Lower leg skin (tissue), 4 donors: ENCODE measurements around the gene GAL3ST1. TPM values are rescaled to one million over a fixed set of nuclear protein-coding genes. Genes with fewer than 3 reads are reported as not detected.
"Not testable (repeated sequence)": the region's sequence is repeated elsewhere in the genome, so short reads cannot be mapped to it uniquely, and the experiment has no call there.

Experiments
- DNase-seq, 2 donors: peaks; one replicate each; pipeline ENCODE4 v3.0.0-alpha.2; 2019; ENCODE audit warnings: low spot score in 2 of 2
- H3K4me3 ChIP-seq: fragments of 200-600 bp; sonication (generic); 2 replicates; pipeline ENCODE4 v1.5.1; 2017; ENCODE audit warnings: mild to moderate bottlenecking, low read depth; ENCODE audit not compliant: poor library complexity, severe bottlenecking
- POLR2A ChIP-seq, 2 donors: fragments of 450-650 bp; IDR thresholded peaks; one replicate each; pipeline ENCODE4 v1.6.1; 2016 to 2017; ENCODE audit warnings: antibody characterized with exemption in 2 of 2, mild to moderate bottlenecking in 1 of 2, moderate library complexity in 1 of 2
- WGBS, 2 donors: methylation state at CpG; one replicate each; pipeline ENCODE4 v1.1.5; 2018; 5-methylcytosine and 5-hydroxymethylcytosine counted together
- intact Hi-C: fragments of 100-400 bp; cut with DNase I; formaldehyde crosslinking; loops from one replicate; pipeline ENCODE4 v1.15.0; 2023; ENCODE audit warnings: low total_unique reads
- total RNA-seq, 4 donors: library from RNA; depleted of rRNA; stranded (reverse); fragments of >200 nt; gene quantifications; one replicate each; pipeline ENCODE4 v1.1.0, GENCODE V29; 2016
- TF ChIP-seq, protein P1 (sequence below), 3 donors: fragments of 450-650 bp; IDR thresholded peaks; one replicate each; pipeline ENCODE4 v1.5.1; 2016; ENCODE audit warnings: antibody characterized with exemption in 3 of 3, mild to moderate bottlenecking in 3 of 3, moderate library complexity in 2 of 3

GAL3ST1 gene
- total RNA-seq, 4 donors from 2014 or later = 0.61 to 6.4 (median 1.9) TPM

DNA sequence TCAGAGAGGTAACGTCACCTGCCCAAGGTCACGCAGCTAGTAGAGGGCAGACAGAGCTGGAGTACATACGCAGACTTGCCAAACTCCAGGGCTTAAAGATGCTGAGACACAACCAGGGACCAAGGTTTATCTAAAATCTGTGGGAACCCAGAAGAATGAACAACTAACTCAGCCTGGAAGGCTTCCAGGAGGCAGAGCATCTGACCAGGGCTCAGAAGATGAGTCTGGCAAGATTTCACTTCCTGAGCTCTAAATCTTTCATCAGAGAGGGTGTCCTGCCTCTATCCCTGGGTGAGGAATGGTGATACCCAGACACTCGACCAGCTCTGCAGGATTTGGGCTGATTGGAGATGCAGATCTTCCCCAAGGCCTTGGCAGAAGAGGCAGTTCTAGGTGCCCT lies 9.1 kb downstream of the GAL3ST1 start:
- WGBS, 2 donors = 75 to 82% methylated on average over 4 of the region's 4 CpGs
- no peak for DNase-seq
- no peak overlapping the region for H3K4me3 ChIP-seq
- intact Hi-C loops = no loop called here
- TF ChIP-seq, protein P1, sequence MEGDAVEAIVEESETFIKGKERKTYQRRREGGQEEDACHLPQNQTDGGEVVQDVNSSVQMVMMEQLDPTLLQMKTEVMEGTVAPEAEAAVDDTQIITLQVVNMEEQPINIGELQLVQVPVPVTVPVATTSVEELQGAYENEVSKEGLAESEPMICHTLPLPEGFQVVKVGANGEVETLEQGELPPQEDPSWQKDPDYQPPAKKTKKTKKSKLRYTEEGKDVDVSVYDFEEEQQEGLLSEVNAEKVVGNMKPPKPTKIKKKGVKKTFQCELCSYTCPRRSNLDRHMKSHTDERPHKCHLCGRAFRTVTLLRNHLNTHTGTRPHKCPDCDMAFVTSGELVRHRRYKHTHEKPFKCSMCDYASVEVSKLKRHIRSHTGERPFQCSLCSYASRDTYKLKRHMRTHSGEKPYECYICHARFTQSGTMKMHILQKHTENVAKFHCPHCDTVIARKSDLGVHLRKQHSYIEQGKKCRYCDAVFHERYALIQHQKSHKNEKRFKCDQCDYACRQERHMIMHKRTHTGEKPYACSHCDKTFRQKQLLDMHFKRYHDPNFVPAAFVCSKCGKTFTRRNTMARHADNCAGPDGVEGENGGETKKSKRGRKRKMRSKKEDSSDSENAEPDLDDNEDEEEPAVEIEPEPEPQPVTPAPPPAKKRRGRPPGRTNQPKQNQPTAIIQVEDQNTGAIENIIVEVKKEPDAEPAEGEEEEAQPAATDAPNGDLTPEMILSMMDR (IDR thresholded peaks at IDR 0.05) = no peak
- no peak for TF ChIP-seq POLR2A (IDR thresholded peaks at IDR 0.05)

DNA sequence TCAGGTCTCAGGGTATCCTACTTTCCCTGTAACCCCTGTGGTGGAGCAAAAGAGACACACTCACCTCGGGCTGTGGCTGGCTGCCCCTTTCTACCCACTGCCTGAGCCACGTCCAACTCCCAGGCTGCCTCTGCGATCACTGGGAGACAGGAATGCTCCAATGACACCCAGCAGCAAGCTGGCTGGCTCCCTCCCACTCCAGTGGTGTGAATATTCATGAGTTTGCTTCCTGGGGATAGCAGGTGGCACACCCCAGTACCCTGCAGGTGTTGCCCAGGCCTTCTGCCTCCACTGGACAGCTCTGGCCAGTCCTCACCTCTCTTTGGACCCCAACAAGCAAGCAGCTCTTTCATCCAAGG lies 9.7 kb downstream of the GAL3ST1 start:
- no peak for TF ChIP-seq POLR2A (IDR thresholded peaks at IDR 0.05)
- TF ChIP-seq, protein P1 (IDR thresholded peaks at IDR 0.05) = no peak

DNA sequence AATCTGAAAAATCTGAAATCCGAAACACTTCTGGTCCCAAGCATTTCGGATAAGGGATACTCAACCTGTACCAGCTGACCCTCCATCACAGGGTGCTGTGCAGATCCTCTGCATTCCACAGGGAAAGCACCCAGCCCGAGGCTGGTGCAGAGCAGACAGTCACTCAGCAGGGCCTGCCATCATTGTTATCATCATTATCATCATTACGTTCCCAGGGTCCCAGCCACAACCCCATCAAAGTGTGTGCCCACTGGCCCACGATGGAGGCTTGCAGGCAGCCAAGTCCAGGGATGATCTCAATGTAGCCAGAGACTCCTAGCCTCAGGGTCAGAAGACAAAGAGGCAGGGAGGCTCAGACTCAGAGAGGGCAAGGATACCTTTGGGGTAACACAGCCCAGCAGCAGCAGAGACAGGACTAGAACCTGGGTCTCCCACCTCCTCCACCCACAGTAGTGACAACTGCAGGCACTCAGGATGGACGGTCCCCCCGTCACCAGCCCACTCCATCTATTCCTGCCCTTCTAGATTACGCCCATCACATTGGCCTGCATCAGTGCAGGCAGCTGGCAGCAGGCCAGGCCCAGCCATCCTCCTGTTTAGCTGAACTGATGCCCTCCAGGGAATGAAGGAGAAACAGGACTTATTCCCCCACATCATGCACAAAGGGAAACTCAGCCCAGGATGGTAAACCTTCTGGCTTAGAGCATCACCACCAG lies 10.3 kb downstream of the GAL3ST1 start:
- H3K4me3 ChIP-seq = no peak overlapping the region
- no peak for TF ChIP-seq POLR2A (IDR thresholded peaks at IDR 0.05)
- TF ChIP-seq, protein P1 (IDR thresholded peaks at IDR 0.05) = no peak
- WGBS, 2 donors = 71 to 77% methylated on average over 8 of the region's 8 CpGs
- no peak for DNase-seq
- intact Hi-C loops = no loop called here

More for the DNA sequence above, 9.7 kb downstream of the GAL3ST1 start:
- WGBS, 2 donors = 35 to 57% methylated on average over 3 of the region's 3 CpGs
- intact Hi-C loops = no loop called here
- DNase-seq = no peak
- H3K4me3 ChIP-seq = no peak overlapping the region

DNA sequence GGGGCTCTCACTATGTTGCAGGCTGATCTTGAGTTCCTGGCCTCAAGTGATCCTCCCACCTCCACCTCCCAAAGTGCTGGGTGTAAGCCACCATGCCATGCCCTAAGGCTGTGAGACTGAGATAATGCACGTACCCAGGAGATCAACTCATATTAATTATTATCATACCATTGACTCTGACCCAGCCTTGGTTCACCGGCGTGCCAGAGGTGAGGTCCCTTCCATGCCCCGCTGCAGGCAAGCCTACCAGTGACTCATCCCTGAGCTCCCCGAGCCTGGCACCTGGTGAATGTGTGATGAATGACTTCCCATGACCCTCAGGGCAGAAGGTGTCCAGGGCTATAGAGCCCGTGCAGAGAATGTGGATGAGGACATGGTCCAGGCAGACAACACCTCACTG lies 12.1 kb downstream of the GAL3ST1 start:
- 45 to 49% methylated on average over 6 of the region's 6 CpGs for WGBS, 2 donors
- intact Hi-C loops = no loop called here
- no peak overlapping the region for H3K4me3 ChIP-seq
- DNase-seq = no peak
- TF ChIP-seq, protein P1 (IDR thresholded peaks at IDR 0.05) = no peak
- no peak for TF ChIP-seq POLR2A (IDR thresholded peaks at IDR 0.05)

DNA sequence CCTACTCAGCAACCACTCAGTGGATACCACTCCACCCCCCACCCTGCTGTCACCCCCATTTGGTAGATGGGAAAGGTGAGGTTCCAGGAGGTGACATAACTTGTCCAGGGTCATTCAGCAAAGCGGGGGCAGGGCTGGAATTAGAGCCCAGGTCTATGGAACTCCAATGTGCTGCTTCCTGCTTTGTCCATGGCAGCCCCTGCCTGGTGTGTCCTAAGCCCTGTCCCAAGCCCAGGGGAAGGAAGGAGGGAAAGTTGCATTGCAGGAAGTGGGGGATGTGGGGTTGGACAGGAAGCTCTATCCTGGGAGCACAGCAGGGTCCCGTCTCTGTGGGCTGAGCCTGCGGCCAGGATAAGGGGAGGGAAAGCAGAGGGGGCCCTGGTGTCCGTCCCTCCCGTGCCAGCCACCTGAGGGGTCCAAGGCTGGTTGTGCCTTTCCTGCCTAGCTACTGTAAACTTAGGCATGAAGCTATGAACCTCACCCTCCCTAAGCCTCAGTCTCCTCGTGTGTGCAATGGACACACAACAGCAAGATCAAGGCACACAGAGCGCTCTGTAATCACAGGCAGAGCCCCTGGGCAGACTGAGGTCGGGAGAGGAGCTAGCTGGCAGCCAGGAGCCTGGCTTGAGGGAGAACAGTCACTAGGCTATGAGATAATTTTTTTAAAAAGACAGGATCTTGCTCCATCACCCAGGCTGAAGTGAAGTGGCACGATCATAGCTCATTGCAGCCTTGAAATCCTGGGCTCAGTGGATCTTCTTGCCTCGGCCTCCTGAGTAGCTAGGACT lies 12.9 kb downstream of the GAL3ST1 start:
- intact Hi-C loops = no loop called here
- DNase-seq = no peak
- no peak overlapping the region for H3K4me3 ChIP-seq
- TF ChIP-seq, protein P1 (IDR thresholded peaks at IDR 0.05) = no peak
- no peak for TF ChIP-seq POLR2A (IDR thresholded peaks at IDR 0.05)
- 63 to 67% methylated on average over 10 of the region's 10 CpGs for WGBS, 2 donors

DNA sequence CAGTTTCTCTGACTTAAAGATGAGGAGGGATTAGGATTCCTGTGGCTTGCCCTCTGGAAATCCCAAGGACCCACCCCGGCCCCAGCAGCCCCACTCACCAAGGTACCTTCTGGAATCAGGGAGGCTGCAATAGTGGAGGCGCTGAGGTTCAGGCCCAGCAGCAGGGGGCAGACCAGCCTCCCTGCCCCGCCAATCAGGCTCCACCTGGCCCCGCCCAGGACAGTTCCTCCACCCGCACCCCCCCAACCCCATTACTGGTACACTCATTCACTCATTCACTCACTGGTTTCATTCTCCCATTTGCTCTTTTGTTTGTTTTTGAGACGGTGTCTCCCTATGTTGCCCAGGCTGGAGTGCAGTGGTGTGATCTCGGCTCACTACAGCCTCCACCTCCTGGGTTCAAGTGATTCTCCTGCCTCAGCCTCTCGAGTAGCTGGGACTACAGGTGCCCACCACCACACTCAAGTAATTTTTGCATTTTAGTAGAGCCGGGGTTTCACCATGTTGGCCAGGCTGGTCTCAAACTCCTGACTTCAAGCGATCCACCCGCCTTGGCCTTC lies 13.7 kb downstream of the GAL3ST1 start:
- H3K4me3 ChIP-seq, intact Hi-C loops, DNase-seq: not testable (repeated sequence)
- WGBS, 2 donors = 89 to 92% methylated on average over 11 of the region's 11 CpGs
